ENCODE results near the gene GABRB2.

- TF ChIP-seq CTCF (IDR thresholded peaks at IDR 0.05) (no peak), POLR2A (IDR thresholded peaks at IDR 0.05) (no peak)
Measured at GRCh38 chr5:161274951-161275350, 271.6 kb downstream of the GABRB2 start.

All from adrenal gland (tissue), 5 donors.